NCI-H345 treated with DMSO at 0.1 percent for 48 hours (cell line): ENCODE data around the gene ARHGAP32.
"Not testable (repeated sequence)": the region's sequence is repeated elsewhere in the genome, so short reads cannot be mapped to it uniquely, and the experiment has no call there.

ENCODE experiments used
- DNase-seq: peaks from one replicate; lab custom pipeline; 2025; ENCODE audit not compliant: unreplicated experiment; lab: John Stamatoyannopoulos, UW

ARHGAP32 gene

DNA sequence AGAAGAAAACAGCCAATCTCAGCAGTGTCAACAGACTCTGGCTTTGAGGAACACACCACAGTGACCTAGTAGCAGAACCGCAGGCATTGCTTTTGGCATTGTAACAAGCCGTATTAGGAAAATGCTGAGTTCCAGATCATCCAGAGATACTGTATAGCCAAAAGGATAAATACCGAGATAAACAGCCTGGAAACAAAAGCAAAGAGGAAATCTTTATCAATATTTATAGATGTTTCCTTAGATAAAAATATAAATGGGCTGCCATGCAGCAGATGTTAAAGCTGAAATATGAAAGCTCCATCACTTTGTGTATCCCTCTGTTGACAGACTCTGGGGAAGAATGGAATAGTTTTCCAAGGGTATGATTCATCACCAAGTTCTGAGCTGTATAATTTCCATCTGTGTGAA is 150.5 kb downstream of the ARHGAP32 start:
- no peak for DNase-seq

DNA sequence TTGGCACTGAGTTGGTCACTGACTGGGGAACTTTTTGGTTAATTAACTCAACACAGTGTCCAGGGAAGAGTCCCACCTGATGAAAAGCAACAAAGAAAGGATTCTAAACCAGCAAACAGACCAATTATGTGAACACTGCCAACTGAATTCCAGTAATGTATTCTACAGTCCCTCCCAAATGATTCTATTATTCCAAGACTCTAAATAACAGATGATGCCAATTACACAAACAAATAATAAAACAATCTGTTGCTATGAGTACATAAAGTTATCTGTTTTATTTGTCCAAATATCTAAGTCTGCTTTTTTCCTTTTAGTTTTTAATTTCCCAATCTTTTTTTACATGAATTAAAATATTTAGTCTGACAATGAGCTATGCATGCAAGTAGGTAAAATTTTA is 151.2 kb downstream of the ARHGAP32 start:
- no peak for DNase-seq

GRCh38 chr11:129035244-129035643 is 156.9 kb downstream of the ARHGAP32 start:
- no peak for DNase-seq

GRCh38 chr11:129034001-129034400 is 158.1 kb downstream of the ARHGAP32 start:
- DNase-seq, result no peak

DNA sequence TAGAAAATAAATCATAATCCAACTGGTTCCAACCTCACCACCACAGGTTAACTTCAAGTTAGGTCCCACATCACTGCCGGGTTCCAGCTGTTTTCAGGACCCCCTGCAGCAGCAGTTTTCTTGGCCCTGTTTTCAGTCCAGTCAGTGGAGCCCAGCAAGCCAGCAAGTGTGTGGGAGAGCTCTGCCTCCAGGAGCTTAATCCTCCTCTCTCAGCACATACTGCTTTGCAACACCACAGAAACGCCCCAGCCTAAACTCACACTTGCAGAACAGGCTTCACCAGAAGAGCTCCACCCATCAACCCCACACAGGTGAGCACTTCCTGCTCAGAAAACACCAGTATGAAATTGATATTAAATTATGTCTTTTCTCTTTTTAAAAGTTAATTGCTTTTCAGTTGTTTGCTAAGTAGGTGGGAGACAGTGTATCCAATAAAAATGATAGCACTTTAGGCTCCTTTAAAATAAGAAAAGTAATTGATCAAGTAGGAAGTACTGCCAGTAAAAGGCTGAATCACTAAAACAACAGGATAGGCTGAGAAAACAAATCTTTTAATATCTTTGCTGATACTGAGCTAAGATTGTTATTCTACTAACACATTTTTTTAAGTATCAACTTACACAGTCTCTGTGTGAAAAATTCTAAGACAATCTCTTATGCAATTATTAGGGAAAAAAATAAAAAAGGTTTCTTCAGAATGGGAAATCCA is 168.0 kb downstream of the ARHGAP32 start:
- no peak for DNase-seq

GRCh38 chr11:129021295-129021694 is 170.8 kb downstream of the ARHGAP32 start:
- no peak for DNase-seq

DNA sequence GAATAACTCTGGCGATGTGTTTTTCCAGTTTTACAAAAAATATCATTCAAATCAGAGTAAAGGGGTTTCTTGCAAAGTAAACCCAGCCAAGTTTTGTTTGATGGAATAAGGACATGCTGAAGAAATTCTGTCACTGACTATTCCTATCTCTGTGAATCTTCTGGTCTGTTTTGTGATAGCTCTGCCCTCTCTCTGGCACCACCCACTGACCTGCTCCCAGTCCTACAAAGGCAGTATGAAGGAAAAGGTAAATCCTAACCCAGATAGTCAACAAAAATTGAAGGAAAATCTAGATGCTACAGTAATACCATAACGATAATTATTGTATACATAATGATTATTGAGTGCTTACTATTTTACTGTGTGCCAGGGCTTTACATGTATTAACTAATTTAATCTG is 173.1 kb downstream of the ARHGAP32 start:
- no peak for DNase-seq

DNA sequence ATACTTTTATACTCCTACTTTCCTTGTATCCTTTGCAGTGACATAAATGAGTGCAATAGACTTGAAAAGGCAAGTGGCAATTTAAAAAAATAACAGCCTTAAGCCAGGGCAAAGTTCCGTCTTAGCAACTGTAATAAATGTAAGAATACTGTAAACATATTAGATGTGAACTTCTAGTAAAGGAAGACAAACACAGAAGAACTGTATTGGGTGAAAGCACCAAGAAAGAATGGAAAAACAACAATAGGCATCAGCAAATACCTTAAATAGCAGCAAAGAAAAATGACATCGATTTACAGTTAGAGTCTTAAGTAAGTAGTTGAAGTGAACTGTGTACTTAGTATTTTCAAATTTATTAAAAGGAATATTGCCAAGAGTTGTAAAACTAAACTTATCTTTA is 174.0 kb downstream of the ARHGAP32 start:
- no peak for DNase-seq

DNA sequence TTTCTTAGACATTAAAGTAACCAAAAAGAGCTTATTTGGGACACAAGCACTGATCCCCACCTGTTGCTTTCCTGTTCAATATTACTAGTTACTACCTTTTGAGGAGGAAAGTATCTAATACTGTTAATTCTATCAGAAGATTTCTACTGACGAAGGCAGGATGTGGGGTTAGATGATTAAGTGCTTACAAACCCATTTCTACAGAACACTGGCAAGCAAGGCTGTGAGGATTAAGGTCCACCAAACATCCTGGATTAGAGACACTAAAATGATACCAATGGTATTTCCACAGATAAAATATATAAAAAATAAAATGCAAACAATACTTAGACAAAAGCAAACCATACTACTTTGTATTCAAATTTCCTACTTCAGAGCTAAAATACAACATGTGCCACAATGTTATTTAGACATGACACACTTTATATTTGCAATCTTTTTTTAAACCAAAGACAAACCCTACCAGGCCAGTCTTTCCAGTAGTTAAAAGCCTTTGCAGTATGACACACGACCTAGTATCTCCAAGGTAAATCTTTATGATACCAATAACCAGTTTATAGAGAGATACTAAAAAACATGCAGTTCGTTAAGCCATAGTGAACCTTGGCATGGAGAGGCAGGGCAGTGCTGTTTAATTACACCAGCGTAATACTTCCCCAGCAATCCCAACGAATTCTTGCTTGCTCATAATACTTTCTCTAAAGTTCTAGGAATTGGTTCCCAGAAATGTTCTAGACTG is 178.2 kb downstream of the ARHGAP32 start:
- DNase-seq, result no peak

DNA sequence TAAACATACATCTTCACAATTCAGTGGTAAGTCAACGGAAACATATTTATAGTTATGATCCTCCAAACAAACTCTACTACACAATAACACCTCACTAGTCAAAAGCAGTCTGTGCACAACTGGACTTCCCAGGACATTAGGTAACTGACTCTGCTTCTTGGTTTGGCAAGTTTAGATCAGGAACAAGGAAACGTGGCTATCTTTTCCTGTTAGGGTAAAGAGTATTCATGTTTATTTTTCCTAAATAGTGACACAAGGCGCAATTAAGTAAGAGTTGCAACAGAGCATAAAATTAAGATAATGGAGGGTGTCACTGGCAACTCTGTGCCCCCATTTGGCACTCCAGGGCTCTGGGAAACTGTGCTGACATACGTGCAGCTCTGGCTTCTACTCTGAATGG is 179.2 kb downstream of the ARHGAP32 start:
- no peak for DNase-seq

DNA sequence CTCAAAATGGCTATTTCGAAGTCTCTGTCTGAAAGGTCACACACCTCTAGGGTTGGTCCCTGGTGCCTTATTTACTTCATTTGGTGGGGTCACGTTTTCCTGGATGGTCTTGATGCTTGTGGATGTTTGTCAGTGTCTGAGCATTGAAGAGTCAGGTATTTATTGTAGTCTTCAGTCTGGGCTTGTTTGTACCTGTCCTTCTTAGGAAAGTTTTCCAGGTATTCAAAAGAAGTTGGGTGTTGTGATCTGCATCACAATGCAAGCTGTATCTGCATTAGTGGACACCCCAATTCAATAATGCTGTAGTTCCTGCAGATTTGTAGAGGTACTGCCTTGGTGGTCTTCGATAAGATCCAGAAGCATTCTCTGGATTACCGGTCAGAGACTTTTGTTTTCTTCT is 186.0 kb downstream of the ARHGAP32 start:
- no peak for DNase-seq

DNA sequence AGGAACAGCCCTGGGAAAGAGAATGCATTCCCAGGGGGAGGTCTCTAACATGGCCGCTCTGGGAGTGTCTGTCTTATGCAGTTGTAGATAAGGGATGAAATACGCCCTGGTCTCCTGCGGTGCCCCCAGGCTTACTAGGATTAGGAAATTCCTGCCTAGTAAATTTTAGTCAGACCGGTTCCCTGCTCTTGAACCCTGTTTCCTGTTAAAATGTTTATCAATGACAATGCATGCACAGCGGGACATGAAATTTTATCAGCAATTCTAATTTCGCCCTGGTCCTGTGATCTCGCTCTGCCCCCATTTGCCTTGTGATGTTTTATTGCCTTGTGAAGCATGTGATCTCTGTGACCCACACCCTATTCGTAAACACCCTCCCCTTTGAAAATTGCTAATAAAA is 193.0 kb downstream of the ARHGAP32 start:
- not testable (repeated sequence) for DNase-seq

DNA sequence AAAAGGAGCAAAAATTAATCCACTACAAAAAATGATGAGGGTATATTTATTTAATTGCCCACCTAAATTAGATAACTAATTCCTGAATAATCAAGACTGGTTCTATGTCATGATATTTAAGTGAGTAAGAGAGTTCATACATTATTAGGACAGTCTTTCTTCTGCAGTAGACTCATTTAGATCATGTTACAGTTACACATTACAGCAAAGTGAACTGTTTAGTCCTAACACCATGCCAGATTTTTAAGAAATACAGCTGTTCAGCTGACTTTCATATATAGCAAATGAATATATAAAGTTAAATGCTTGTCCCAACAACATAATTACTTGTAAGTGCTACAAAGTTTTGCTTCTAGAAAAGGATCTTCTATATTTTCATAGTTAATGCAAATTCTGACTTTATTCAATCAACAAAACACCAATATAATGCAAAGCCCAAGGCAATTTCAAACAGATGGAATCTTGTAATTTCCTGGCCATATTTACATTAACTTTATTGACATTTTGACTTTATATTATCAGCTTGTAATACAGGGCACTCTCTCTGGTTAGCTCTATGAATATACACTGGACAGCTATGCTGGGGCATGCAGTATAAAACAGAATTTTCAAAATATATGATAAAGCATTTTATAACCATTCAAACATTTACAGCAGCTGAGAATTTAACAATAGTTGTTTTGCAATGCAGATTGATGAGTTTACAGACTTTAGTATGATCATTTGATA is 203.7 kb downstream of the ARHGAP32 start:
- no peak for DNase-seq

DNA sequence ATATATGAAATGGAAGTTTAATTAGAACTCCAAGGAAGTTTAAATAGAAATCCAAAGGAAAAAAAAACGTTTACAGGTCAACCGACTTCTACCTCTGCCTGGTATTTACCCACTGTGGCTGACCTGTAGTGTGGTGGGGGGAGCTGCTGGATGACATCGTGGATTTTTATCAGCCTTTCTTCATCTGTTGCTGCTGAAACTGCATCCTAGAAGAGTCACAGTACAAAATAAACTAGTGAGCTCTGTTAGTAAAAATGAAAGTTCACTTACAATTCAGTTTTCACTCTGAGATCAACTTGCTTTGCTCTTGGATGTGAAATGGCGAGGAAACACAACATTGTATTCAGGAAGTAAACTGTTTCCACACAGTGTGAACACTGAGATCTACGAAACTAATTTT is 206.2 kb downstream of the ARHGAP32 start:
- DNase-seq, result no peak

DNA sequence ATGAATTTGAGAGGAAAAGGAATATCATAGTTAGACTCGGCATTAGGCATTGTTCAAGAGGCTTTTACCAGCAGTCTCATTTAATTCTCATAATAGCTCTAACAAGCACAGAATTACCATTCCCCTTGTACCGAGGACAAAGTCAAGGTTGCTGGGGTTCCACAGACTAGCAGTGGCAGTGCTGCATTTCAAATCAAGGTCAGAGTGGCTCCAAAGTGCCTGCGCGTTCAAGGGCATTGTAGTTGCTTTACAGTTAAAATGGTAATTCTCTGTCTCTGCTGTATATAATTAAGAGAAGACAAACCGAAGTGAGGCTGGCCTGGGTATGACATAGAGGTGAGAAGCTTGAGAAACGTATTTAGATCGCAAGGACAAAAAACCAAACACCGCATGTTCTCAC is 209.1 kb downstream of the ARHGAP32 start:
- no peak for DNase-seq

DNA sequence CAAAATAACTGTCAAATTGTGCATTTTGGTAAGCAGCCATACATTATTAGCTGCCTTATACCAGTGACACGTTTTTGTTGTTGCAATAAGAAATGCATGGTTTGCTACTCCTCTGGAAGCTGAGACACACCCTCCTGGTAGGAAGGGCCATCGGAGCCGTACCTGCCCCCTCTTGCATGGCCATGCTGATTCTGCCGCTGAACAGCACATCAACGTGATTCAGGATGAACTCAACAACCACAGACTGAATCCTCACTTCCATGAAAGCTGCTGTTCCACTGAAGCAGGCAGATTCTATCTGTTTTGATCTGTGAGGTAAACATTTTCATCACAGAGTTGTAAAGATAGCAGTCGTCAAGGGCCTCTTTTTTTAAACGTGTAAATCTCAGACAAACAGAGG is 210.9 kb downstream of the ARHGAP32 start:
- DNase-seq, result no peak

DNA sequence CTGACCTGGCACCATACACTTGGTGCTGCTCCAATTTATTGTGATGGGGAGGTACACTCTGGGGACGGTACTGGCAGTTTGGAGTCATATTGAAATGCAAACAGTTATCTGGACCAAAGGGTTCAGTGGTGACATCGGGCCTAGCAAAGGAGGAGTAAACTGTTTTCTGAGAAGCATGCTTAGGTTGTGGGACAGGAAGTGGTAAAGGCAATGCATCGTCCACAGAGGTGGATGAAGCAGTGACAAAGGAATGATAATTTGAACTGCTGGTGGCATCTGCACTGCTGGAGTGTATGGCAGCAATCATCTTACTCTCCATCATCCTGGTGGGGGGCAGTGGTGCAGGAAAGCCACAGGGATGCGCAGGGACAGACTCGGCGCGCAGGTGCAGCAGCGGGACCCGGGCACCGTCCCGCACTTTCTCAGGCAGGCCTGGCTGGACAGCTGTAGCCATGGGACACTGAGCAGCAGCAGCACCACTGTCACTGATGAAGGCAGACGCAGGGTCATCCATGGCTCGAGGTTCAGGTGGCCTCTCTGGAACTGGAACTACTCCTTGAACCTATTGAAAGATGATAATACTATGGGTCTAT is 221.4 kb downstream of the ARHGAP32 start:
- no peak for DNase-seq

- no peak for DNase-seq
Observed at GRCh38 chr11:128968916-128969315, 223.2 kb downstream of the ARHGAP32 start.

GRCh38 chr11:128967578-128967977 is 224.5 kb downstream of the ARHGAP32 start:
- no peak for DNase-seq

GRCh38 chr11:128965485-128965884 is 226.6 kb downstream of the ARHGAP32 start:
- DNase-seq, result no peak

DNA sequence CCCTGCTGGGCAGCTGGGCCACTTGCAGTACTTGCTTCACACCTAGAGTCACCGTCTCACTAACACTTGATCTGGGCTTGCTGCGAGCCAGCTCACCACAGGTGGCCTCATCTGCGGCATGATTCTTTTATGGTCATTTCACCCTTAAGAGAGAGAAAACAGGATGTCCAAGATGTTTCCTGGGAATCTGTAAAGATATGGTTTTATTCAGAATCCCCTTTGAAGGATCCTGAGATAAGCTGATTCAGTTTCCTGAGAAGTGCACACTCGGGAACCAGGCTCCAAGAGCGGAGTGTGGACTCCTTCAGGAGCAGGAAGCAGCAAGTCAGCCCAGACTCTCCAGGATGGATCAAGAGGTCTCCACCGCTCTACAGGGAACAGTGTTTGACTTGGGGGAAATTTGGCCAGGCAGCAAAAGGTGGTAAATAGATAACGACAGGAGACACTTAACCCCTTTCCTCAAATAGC is 227.6 kb downstream of the ARHGAP32 start:
- no peak for DNase-seq
